Anterior cingulate cortex (tissue), 58 donors: ENCODE results near the gene RBM26.

ENCODE experiments used
- DNase-seq, 58 donors: peaks; one replicate each; lab custom pipeline; 2025; lab: John Stamatoyannopoulos, UW

The RBM26 gene

GRCh38 chr13:79405831-79406596, at the start of gene RBM26:
Gene RBM26 (minus strand): TSS chr13:79406255. CDS start chr13:79405774, 481 bp downstream.
- DNase-seq, result peak; percentile 39 to 89 (median 81)

- DNase-seq, result no peak
Observed at GRCh38 chr13:79455331-79455730, 49.3 kb upstream of the RBM26 start.

GRCh38 chr13:79452239-79452913, 46.3 kb upstream of the RBM26 start:
- no peak for DNase-seq

- DNase-seq, result peak in 3 of 58 donors; percentile 5 to 12 (median 11)
Observed at GRCh38 chr13:79451500-79451962, 45.5 kb upstream of the RBM26 start.

GRCh38 chr13:79450110-79450509, 44.1 kb upstream of the RBM26 start:
- no peak for DNase-seq

- DNase-seq, result no peak
Observed at GRCh38 chr13:79448413-79448812, 42.4 kb upstream of the RBM26 start.

- no peak for DNase-seq
Observed at GRCh38 chr13:79447741-79448140, 41.7 kb upstream of the RBM26 start.

- DNase-seq, result no peak
Observed at GRCh38 chr13:79447141-79447540, 41.1 kb upstream of the RBM26 start.

- no peak for DNase-seq
Observed at GRCh38 chr13:79445968-79446645, 40.1 kb upstream of the RBM26 start.

- no peak for DNase-seq
Observed at GRCh38 chr13:79442706-79443105, 36.7 kb upstream of the RBM26 start.

GRCh38 chr13:79442221-79442620, 36.2 kb upstream of the RBM26 start:
- no peak for DNase-seq

- DNase-seq, result no peak
Observed at GRCh38 chr13:79440958-79441528, 35.0 kb upstream of the RBM26 start.

- no peak for DNase-seq
Observed at GRCh38 chr13:79439275-79439674, 33.2 kb upstream of the RBM26 start.

GRCh38 chr13:79435561-79435990, 29.5 kb upstream of the RBM26 start:
- DNase-seq, result no peak

- no peak for DNase-seq
Observed at GRCh38 chr13:79434556-79434955, 28.5 kb upstream of the RBM26 start.

- DNase-seq, result peak in 10 of 58 donors; percentile 3 to 37 (median 18)
Observed at GRCh38 chr13:79432992-79433391, 26.9 kb upstream of the RBM26 start.

- no peak for DNase-seq
Observed at GRCh38 chr13:79432086-79432485, 26.0 kb upstream of the RBM26 start.

- no peak for DNase-seq
Observed at GRCh38 chr13:79429309-79429708, 23.3 kb upstream of the RBM26 start.

GRCh38 chr13:79427883-79428282, 21.8 kb upstream of the RBM26 start:
- no peak for DNase-seq

- DNase-seq, result no peak
Observed at GRCh38 chr13:79427265-79427664, 21.2 kb upstream of the RBM26 start.
